CD1c-positive myeloid dendritic cell (primary cell): ENCODE data around the gene PDK4.
A peak's percentile ranks its signal among the peaks of the same experiment; 100 is the strongest.

Experiments
- DNase-seq: peaks from one replicate; pipeline ENCODE4 v3.0.0-alpha.2; 2016; ENCODE audit errors: extremely low spot score

Gene PDK4

DNA sequence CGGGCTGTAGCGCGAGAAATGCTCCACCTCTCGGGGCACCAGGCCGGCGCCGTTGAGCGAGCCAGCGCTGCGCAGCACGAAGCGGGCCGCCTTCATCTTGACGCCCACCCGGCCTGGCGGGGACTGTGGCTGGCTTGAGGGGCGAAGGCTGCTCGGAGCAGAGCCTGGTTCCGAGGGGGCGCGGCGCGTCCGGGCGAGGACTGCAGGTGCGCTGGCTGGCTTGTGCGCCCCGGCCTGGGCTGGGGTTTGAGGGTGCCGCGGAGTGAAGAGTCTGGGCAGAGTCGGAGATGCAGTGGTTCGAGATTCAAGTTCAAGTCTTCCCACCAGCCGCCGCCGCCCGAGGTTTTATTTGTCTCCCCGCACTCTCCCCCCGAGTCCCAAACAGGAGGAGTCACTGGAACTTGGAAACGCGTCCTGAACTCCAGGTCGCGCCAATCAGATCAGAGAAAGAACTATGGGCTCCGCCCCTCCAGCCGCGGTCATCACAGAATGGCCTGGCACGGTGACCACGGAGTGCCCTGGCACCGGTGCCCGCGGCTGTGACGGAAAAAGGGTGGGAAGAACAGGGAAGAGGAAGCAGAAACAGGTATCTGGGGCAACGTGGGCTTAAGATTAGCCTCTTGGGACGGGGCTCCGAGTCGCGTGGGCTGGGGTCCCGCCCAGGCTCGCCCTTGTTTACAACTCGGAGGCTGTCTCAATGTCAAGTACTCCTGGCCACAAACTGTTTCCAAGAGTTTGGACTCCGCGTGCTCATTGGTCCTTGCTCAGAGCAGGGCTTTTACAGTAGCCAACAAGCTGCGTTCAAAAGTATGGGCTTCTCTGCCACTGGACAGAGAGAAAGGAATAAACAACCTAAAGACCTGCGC lies at the start of gene PDK4:
Gene PDK4 (minus strand): TSS at position 319 of the 866 bp plus-strand sequence. CDS start 223 bp downstream, at position 96.
- DNase-seq: peak; percentile 81

DNA sequence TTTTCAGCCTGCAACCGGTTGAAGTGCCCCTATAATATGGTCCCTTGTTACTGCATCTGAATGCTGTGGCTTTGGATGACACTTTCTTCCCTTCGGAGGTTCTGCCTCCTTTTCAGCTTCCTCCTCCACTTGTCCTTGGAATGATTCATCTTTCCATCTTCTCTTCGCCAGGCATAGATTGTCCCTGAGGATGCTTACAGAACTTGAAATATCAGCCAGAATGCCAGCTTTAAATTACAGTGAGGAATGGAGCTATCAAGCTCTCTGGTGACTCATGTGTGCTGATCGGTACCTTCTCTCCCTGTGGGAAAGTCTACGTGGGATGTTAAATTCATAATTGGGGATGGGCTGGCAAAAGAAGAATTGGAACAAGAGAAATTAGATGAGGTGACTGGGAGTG lies 45.9 kb upstream of the PDK4 start:
- no peak for DNase-seq

DNA sequence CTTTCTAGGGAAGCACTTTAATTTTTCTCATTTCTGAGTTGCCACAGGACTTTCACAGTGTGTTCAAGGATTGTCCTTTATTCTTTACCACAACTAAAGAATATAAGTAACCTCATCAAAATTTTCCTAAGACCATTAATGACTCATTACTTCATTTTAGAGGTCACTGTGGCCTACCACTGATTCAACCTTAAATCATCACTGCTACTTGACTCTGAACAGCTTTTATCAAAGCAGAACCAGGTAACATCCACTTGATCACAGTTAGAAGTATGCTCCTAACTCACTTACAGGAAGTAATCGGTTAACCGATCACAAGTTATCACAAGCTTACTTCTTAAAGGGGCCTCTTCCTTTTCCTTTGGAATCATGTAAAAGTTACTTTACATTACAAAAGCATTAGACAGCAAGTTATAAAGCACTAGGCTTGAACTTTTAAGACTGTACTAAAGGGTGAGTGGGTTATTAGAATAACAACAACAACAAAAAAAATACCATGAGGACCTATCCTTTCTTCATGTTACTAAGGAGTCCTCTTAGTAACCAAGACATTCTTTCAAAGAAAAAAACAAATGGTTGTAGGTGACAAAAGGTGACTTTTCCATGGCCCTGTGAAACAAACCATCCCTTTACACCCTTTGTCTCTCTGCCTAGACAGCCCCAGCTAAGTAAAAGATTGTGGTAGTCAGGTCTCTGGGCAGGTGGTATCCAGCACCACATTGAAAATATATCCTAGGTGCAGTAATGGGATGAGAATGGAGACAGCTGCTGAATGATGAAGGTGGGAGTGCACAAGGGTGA lies 40.0 kb upstream of the PDK4 start:
- no peak for DNase-seq

DNA sequence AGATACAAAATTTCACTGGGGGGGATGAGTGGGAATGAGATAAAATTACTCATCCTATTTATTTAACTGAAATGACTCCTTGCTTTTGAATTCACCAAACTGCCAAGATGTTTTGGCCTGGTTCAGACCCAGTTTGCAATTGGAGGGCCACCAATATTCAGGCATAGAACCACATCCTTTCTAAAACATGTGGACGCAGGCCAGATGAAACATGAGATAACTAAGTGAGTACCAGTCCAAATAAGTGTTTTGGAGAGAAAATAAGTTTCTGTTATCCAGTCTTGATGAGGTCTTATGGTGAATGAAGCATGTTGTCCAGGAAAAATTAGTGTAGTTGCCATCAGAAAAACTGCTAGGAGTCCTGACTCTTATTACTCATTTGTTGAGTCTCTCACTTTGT lies 36.3 kb upstream of the PDK4 start:
- no peak for DNase-seq

DNA sequence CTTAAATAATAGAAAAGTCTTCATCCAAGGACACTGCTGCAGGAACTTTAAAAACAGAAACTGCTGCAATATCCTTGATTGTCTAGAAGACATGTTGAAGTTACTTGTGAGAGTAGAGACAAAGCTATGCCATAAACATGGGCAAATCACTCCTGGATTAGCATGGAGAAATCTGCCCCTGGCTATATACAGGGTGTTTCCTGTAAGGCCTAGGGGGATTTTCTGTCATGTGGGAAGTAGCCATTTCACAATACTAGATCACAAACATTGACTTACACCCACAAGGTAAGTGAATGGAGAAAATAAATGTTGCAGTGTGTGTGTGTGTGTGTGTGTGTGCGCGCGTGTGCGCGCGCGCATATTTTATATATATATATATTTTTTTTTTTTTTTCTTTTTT lies 35.2 kb upstream of the PDK4 start:
- peak; percentile 8 for DNase-seq

DNA sequence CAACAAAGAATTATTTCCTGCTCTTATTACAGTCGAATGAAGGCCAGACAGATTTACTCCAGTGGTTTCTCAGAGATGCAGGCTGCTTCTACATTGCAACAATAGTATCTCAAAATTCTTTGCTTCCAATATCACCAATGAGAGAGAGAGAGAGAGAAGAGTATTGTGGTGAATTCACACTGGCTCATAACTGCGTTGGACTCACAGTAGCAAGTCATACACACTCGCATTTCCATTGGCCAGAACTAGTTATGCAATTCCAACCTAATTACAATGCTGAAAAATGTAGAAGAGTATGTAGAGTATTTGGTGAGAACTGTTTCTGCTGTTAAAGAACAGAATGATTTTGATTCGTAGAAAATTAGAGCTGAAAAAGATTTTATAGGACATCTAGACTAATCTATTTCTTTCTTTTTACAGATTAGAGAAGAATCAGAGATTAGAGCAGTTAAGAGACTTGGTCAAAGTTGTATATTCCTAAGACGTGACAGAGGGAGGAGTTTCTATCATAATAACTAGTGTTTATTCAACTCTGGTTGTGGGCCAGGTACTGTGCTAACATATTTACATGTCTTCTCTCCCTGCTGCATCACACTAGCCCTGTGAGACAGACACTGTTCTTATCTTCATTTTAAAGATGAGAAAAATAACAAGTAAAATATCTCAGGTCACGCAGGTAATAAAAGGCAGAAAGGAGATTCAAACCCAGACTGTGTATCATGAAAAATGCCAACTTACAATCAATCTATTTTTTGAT lies 34.6 kb upstream of the PDK4 start:
- no peak for DNase-seq

DNA sequence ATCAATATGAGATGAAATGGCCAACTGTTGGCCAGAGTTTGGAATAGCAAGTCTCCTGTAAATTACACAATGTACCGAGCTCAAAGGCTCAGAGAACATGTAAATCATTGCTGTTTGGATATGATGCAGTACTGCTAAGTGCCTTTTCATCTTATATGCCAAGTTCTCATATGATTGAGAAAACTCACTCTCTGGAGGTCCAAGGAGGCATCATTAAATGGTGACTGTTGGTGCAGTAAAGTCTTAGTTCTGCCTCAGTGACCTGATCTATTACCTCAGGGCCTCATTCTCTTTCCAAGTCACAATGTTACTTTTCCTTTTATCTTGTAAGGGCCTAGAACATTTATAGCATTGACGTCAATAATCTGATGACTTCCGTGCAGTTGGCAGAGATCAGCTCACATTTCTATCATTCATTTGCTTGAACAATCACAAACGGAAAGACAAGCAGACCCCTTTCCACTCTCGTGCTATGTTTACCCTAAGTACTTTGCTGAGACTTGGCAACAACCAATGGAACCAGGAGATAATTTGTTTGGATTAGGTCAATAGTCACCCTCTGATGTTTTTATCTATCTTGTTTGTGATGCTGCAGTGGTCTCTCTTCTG lies 32.6 kb upstream of the PDK4 start:
- DNase-seq: no peak

DNA sequence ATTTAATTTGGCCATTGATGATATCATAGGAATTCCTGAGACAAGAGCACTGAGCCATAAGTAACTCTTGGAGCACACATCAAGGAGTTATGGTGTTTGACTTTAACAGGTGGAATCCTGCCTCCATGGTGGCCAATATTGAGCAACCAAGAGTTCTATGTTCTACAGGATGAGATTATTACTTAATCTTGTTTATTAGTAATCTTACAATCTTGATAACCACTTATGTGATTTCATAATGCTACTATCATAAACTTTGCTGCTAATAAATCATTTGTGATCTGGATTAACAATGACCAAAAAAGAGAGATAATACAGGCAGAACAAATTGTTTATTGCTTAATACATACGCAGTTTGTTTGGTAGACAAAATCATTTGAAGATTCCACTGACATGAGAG lies 27.5 kb upstream of the PDK4 start:
- DNase-seq: no peak

DNA sequence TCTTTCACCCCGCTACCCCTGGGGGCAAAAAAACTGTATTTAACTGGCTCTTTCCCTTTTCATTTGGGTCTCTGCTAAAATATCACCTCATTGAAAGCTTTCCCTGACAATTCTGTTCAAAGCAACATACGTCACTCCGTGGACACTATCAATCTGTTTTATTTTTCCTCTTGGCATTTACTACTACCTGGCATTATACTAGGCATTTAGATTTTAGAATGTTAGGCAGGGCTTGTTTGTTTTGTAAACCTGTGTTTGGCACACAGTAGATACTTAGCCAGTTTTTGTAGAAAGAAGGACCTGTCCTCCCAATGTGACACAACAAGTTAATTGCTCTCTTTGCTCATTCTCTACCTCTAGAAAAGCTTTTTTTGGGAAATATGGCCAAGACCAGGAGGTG lies 26.5 kb upstream of the PDK4 start:
- DNase-seq: no peak

DNA sequence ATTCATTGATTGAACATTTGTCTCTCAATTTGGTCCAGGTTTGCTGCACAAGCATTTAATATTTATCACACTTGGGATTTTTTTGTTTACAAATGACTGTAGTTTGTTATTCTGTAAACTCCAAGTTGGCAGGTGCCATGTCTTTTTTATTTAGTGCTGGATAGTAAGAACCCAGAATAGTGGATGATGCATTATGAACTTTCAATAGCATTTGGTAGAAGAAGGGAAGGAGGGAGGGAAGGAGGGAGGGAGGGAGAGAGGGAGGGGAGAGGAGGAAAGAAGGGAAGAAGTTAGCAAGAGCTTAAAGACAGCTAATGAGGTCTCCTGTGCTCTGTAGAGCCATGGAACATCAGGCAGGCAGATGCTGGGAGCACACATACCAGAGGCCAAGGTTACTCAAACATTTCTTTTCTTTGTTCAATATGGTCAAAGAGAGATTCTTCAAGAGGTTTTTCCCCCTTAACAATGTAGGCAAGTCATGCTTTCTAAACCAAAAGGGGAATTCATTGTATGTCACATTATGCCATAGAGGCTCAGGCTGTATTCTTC lies 25.8 kb upstream of the PDK4 start:
- no peak for DNase-seq

DNA sequence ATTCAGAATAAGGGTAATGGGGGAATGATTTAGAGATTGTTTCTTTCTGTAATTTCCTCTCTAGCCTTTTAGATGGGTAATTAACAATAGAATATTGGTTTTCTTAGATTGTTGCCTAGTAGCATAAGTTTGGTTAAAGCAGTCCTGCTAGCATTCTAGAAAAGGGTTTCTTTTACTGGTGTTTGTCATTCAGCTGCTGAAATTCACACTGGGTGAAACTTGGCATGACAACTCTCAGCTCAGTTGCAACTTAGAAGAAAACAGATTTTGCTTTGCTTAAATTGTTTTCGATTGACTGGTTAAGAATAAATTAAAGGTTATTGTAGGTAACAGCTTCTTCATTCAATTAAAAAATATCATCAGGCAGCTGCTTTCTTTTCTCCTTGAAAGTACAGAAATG lies 25.1 kb upstream of the PDK4 start:
- DNase-seq: no peak

DNA sequence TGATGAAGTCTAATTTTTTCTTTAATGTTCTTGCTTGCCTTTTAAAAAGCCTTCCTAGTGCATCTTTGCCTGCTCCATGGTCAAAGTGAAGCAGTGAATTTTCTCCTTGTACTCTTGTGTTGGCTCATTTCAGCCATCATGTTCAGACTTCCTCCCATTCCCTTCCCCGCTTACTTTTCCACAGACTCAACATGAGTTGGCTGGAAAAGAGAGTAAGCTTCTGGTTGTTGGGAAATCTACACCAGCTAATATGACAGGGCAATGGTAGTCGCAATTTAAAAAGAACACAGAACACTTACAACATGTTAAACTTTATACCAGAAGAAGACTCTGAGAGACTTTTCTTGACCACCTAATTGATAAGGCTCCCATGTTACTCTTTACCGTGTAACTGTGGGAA lies 24.3 kb upstream of the PDK4 start:
- DNase-seq: no peak

DNA sequence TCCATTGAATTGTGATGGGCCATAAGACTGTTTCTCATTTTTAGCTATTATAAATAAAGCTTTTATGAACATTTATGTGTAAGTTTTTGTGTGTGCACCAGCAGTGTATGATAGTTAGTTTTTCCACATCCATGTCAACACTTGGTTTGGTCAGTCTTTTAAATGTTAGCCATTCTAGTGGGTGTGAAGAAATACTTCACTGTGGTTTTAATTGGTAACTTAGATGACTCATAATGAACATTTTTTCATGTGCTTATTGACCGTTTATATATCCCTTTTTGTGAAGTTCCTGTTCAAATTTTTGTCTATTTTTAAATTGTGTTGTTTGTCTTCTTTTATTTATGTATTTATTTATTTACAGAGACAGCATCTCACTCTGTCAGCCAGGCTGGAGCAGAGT lies 23.6 kb upstream of the PDK4 start:
- DNase-seq: peak; percentile 30

DNA sequence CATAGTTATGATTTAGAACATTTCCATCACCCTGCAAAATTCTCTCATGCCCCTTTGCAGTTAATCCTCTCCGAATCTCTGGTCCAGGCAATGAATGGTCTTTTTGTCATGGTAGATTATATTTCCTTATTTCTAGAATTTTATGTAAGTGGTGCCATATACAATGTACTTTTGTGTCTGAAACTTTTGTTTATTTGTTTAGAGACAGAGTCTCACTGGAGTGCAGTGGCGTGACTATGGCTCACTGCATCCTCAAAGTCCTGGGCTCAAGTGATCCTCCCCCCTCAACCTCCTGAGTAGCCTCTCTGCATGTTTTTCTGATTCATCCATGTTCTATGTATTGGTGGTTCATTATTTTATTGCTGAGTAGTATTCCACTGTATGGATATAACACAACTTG lies 23.2 kb upstream of the PDK4 start:
- DNase-seq: no peak

DNA sequence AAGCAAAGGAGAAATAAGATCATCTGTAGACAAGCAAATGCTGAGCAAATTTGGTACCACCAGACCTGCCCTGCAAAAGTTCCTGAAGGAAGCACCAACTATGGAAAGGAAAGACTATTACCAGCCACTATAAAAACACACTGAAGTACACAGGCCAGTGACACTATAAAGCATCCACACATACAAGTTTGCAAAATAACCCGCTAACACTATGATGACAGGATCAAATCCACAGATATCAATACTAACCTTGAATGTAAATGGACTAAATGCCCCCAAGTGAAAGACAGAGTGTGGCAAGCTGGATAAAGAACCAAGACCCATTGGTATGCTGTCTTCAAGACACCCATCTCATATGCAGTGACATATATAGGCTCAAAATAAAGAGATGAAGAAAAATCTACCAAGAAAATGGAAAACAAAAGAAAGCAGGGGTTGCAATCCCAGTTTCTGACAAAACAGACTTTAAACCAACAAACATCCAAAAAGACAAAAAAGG lies 18.2 kb upstream of the PDK4 start:
- DNase-seq: no peak

DNA sequence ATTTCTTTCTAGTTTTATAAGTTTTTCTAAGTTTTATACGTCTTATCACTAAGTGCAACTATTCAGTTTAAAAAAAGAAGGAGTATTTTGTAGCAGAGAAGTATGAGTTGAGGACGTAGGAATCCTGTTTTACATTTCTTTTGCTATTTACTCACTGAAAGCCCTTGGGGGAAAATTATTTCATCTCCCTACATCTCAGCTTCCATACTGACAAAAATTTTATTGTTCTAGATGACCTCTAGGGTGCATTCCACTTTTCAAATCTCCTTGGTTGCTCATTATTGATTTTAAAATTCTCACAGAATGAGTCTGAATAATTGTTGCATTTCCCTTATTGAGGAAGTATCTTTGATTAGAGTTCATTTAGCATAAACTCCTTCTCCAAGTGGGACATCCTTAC lies 14.9 kb upstream of the PDK4 start:
- DNase-seq: no peak

DNA sequence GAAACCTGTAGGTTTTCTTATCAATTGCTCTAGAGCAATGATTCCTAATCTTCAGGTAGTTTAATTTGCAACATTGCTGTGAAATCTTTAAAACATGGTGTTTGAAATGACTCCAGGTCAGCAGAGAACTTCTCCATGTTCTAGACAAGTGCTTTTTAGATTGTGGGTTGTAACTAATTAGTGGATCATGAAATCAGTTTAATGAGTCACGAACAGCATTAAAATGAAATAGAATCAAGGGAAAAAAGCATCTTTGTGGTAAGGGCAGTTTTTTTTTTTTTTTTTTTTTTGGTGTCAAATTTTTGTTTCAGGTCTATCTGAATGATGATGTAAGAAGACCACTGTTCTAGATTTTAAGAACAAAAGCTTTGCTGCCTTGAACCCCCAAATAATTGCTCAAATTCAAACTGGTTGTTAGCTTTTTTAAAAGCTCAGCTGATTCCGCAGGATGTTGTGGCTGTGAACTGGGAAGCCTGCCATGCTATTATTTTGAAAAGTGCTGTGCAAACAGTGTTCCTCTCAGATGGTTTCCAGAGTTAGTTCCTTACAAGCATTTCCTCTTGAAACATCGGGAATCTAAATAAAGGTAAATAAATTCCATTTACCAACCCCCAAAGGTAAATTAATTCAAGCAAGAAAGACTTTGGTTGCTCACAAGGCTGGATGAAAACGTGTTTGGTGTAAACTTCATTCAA lies 13.1 kb upstream of the PDK4 start:
- peak; percentile 36 for DNase-seq

DNA sequence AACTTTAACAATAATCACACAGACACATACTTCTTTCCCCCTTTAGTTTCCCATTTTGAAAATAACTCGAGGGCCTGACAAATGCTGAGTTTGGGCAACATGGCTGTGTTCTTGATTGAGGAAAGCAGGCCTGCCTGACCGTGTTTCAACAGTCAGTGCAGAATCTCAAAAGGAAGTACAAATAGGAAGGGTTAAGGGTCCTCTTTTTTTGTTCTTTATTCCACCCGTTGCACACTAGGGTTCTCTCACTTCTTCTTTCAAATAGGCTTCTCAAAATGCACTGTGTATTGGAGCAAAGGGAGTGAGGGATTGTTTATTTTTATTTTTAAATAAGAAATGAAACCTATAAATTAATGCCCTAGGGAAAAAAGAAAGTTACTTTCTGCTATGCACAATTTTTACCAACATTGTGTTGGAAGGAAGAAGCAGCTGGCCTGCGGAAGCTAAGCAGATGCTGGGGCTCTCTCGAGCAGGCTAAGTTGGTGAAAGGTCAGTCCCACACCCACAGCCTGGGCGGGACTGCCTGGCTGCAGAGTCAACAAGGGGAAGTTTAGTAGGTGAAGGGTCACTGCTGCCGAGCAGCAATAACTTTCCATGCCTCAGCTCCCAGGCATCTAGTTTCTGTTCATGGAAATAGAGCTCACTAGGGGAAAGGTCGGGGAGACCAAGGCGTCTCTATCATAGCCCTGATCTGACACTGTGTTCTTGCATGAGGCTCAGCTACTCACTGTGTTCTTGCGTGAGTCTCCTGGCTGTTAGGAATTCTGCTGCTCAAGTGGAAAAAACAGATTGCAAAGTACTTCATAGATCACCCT lies 12.2 kb upstream of the PDK4 start:
- DNase-seq: peak; percentile 95

DNA sequence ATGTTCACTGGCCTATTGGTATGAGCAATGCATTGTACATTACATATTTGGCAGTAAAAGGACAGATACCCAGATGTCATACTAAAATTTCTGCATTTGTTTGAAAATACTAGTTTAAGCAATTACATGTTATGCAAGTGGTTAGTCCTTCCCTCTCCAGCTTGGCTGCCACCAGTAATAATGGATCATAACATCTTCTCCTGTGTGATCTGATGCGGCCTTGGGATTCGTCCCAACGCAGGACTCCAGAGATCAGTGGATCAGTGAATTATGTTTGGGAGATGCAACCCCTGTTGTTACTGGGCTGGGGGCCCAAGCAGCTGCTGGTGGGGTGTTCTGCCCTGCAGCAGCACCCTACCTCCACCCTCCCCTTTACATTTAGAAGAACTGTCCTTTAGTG lies 11.2 kb upstream of the PDK4 start:
- no peak for DNase-seq

DNA sequence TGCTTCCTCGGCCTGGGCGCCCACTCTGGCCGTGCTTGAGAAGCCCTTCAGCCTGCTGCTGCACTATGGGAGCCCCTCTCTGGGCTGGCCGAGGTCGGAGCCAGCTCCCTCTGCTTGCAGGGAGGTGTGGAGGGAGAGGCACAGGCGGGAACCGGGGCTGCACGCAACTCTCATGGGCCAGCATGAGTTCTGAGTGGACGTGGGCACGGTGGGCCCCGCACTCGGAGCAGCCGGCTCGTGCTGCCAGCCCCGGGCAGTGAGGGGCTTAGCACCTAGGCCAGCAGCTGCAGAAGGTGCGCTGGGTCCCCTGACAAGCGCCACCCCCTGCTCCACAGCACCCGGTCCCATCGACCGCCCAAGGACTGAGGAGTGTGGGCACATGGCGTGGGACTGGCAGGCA lies 9.0 kb upstream of the PDK4 start:
- DNase-seq: no peak
